HS-5 (cell line): ENCODE data around the gene TBC1D22A.
"Not testable (repeated sequence)": the region's sequence is repeated elsewhere in the genome, so short reads cannot be mapped to it uniquely, and the experiment has no call there.

Experiments used
- DNase-seq: peaks from one replicate; pipeline ENCODE4 v3.0.0-alpha.2; 2012; ENCODE audit warnings: low read depth

The TBC1D22A gene

DNA sequence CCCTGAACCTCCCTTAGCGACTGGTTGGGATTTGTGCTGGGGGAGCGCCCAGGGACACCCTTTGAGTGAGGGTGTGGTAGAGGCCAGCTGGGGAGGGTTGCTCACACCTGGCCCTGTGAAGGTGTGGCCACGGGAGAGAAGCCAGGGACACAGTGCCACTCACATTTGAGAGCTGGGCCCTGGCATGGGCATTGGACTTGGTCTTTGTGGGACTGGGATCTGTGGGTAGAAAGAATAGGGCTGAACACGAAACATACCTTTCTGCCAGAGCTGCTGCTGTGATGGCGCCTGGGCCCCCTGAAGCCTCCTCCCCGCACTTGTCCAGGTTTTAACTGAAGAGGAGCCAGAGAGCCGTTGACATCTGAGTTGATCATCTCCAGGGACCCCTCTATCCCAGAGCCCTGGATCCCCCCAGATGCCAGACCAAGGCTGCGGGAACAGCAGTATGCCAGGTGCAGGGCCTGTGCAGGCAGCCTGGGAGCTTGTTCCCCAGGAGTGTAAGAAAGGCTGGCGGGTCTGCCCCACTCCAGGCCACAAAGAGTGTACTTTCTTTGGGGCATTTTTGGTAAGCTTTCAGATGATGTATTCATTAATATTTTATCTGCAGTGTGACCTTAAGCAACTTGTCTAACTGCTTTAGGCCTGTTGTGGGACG, 284.1 kb downstream of the TBC1D22A start:
- DNase-seq = no peak

DNA sequence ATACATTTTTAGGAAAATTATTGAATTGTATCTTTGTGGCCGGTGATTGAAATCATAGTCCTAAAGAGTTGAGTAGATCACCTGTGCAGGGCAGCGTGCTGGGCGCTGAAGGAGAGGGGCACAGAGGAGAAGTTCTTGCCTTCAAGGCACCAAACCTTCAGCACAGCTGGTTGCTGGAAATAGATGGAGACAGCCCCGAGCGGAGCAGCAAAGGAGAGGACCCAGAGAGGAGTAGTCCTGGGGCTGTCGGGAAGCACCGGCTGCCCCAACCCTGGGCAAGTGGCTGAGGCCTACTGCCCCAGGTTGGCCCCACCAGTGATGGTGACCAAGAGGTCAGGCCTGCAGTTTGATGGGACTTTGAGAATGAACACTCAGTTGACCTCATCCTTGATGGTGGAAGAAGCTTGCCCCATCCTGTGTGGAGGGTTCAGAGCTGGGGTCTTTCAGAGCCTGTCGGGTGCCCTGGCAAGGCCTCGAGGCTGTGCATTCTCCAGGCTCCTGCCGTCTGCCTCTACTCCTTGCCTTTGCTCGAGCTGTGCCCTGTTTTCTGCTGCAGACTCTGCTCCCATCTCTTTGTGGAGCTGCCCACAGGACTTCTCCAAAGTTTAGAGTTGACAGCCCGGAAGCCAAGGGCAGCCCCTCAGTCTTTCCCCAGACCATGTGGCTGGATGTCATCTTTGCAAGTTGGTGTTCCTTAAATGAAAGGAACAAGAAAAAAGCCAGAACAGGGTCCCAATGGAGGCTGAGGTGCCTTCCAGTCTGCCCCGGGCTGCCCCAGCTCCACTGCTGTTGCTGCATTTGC, 285.1 kb downstream of the TBC1D22A start:
- no peak for DNase-seq

DNA sequence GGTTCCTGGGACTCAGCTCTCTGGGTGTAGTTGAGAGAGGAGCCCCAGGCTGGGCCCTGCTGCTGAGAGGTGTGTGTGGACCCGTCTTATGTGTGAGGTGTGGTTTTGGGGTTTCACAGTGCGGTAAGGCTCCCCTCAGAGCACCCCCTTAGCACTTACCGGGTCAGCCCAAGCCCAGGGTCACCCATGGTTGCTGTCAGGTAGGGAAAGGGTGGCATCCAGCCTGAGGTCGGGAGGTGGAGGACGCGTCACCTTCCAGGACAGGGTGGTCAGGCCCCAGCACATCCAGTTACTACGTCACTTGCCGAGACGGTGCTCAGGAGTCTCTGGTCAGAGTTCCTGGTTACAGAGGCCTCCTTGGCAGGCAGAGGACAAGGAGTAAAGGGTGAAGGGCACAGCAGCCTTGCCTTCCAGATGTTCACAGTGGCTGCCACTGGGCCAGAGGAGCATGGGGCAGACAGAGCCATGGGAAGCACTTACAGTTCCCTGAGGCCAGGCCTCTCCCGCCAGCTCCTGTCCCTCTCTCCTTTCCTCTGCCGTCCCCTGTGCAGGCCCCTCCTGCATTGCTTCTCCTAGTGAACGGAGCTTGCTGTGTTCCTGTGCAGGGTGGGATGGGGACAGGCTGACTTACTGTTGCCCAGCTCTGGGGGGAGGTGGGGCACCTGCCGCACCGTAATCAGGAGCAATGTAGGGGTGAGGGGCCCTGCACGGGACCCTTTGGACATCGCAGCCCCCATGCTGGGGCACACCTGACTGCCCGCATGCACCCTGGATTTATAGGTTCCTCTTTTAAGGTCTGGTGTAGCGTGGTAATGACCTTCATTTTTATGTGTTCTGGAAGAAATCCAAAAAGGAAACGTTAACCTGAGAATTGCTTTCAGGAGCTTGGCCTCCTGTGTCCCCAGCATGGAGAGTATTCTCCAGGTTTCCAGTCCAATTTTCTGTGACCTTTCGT, 285.9 kb downstream of the TBC1D22A start:
- DNase-seq = no peak

DNA sequence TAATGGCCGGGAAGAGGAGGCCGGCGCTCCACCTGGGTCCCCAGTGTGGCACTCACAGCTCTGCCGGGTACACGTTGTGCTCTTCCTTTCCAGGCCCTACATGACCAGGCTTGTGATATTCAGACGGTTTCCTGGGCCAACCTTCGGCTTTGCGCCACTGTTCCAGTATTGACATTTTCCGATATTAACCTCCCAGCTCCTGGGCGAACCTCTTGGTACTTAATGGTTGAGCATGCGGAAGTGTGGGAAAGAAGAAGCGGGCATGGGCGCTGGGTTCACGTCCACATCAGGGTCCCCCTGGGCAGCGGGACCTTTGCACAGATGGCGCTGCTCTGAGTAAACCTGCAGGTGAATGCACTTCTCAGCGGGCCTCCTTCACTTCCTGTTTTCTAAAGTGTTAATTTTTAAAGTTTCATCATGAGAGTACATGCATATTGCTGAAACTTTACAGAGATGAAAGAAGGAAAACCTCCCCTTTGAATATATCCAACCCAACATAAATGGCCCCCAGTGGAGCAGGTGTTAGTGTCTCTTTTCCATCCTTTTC, 286.7 kb downstream of the TBC1D22A start:
- no peak for DNase-seq

DNA sequence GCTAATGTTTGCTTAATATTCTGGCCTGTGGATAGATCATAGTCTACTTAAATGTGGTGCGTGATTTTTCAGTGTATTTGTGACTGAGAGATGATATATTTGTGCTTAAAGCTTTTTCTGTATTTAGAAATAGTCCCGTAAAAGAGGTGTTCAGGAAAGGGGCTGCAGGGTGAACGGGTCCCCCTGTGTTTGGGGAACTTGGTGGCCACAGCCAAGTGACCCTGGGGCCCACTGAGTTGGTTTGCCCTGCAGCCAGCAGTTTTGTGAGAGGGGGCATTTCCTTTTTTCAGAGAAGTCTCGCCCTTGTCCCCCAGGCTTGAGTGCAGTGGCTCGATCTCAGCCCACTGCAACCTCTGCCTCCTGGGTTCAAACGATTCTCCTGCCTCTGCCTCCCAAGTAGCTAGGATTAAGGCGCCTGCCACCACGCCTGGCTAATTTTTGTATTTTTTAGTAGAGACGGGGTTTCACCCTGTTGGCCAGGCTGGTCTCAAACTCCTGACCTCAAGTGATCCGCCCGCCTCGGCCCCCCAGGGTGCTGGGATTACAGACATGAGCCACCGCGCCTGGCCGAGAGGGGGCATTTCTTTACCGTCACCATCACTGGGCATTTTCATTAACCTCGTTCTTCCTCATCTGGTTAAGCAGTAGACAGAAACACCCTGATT, 287.4 kb downstream of the TBC1D22A start:
- not testable (repeated sequence) for DNase-seq

DNA sequence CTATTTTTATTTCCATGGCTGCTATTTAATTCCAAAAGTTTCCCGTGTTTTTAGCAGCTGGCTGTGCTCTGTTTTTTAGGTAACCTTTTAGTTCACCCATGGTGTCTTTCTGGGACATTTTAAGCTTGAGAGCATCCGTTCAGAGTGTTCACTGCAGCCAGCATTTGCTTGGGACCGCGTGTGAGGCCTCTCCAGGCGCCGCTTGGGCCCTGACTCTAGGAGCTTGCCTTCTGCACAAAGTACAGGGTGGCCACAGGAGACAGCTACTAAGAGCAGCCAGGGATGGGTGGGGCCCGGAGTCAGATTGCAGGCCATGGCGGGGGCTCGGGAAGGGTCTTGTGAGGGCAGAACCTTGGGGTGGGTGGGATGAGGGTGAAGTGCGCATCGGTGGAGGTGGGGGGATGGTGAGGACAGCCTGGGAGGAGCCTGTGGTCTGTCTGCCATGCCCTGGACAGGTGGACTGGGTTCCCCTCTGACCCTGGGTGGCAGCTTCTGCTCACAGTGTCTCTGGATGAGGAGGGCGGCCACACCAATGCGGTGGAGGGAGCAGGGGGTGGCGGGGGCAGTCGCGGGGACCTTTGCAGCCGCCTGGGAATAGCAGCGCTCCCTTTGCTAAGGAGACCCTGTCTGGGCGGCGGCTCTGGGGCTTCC, 288.1 kb downstream of the TBC1D22A start:
- no peak for DNase-seq

DNA sequence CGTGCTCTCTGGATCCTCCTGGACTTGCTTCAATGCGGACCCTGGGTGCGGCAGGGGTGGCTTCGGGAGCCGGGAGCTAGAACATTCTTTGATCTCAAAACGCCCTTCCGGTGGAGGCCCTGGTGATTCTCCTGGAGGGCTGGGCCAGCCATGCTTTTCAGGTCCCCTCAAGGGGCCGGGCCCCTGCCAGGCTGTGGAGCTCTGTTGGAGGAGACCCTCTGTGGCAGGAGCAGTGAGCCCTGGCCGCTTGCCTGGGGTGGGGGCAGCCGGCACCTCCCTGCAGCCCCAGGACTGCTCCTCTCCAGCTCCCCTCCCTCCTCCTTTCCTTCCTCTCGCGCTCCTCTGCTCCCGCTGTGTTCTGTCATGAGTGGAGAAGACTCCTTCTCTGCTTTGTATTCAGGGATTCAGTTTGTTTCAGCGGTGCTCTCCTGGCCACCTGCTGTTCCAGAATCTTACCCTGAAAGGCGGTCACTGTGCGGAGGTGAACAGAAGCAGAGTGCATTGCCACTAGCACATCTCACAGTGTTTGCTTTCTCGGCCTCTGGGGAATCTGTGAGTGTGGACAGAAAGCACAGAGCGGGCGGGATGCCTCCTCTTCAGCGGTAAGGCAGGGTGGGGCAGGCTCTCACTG, 289.1 kb downstream of the TBC1D22A start:
- DNase-seq = no peak

DNA sequence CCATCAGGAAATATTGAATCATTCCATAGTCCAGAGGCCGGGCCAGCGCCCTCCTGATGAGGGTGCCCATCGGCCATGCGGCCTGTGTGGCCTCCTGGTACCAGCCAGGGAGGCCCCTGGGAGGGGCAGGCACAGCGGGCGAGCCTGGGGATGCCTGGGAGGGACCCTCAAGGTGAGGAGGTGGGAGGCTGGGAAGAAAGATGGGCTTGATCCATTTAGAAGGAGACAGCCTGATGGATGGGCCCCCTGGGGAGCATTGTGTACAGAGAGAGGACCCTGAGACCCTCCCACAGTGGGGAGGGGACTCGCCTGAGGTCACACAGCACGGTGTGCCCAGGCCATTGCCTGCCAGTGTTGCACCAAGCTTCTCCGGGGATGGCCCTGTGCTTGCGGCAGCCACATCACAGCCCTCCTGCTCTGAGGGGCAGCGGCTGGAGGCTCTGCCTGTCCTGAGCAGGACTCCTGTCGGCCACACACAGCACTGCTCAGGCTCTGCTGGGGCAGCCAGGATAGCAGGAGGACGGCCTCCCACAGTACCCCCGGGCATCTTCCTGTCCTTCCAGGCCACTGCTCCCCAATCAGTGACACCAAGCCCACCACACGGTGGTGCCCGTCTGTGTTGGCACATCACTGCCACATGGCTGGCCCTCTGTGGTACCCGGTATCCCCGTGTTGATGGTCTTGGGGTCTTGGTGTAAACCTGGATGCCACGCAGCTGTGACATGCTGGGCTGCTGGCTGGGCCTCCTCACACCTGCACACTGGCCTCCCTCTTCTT, 290.0 kb downstream of the TBC1D22A start:
- no peak for DNase-seq

DNA sequence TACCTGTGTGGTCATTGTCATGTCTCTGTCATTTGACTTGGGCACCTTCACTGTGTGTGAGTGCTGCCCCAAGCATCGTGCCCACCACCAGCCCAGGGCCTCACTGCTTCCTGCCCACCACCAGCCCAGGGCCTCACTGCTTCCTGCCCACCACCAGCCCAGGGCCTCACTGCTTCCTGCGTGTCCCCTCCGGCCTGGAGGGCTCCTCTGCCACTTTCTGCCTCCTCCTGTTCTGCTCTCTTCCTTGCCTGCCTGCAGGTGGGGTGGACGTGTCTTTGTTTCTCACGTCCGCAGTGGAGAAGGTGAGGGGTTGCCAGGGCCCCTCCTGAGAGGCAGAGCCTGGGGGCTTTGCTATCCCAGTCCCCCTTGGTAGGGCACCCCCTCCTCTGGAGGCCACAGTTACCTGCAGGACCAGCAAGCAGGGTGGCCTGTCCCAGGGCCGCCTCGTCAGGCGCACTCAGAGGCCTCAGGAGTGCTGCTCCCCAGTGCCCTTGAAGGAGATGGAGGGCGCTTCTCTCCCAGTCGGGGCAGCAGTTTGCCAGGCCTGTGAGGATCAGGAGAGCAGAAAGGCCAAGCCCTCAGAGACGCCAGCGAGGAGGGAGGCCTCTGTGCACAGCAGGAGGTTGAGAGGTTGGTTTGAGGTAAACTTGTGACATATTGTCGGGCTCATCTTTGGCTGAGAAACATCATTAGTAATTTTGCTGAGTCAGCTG, 290.7 kb downstream of the TBC1D22A start:
- no peak for DNase-seq

DNA sequence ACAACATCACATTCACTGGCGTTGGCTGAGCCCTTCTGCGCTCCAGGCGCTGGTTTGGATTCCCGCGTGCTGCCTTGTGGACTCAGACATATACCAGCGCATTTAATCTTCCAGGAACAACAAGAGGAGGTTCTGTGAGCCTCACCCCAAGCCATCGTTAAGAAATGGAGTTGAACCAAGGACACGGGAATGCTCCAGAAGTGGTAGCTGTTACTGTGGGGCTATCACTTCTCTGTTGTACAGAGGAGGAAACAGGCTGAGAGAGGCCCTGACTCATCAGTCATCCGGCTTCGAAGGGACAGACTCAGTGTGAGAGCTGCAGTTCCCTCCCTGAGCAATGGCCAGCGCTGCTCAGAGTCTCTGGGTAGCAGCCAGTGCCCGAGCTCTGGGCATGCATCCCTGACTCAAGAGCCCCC, 291.3 kb downstream of the TBC1D22A start:
- no peak for DNase-seq

DNA sequence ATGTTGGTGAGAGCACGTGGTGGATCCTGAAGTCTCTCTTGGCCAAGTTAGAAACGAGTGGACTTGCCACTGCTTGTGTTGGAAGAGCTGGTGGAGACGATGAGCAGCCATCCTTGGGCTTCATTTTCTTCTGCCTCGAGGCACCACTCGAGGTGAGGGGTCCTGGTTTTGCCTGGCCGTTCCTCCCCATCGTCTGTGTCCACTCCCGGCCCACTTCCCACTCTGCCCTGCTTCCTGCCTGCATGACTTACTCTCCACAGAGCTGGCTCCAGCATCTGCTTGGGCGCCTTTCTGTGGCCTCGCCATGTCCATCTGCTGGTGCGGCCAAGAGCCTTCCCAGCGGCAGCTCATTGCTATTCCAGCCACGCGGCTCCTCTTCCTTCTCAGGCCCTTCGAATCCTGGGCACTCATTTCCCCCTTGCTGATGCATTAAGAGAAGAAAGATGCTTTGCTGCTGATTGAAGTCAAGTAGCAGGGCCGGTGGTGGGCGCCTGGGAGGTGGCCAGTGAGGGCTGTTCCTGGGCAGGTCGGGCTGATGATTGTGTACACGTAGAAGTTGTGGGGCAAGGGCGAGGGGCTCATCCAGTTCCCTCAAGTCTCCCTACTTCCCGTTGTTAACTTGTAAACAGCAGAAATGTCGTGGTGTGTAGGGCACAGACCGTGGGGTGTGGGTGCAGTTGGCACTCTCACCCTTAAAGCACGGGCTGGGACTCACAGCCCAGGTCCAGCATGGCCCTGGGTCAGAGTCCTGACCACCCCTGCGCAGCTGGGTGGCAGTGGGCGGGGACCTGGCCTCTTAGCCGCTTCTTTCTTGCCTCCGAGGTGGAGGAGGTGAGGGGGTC, 292.0 kb downstream of the TBC1D22A start:
- DNase-seq = no peak

DNA sequence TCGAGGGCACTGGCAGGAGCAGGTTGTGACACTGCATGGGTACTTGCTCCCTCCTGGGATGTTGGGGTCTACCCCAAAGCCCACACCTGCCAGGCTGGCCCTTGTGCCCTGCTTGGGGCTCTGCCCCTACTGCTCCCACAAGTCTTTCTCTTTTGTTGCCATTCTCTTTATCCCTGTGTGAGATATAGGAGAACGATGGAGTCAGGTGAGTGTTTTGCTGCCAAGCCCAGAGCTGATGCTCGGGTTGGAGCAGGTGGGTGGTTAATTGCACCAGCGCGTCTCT, 292.6 kb downstream of the TBC1D22A start:
- no peak for DNase-seq

DNA sequence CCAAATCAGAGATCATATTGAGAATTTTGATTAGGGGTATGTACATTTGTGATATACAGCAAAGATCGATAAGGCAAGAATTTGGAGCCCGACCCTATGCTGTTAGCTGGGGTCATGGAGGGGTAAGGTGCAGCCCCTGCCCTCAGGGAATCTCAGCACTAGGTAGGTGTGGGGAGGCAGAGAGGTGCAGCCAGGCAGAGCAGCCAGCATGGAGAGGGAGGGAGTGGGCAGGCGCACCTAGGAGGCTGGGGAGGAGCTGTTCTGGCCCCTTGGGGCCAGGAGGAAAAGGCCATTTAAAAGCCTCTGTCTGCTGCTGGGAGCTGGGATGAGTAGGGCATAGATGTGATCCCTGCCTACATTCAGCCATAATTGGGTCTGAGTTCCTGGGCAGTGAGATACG, 293.0 kb downstream of the TBC1D22A start:
- no peak for DNase-seq

DNA sequence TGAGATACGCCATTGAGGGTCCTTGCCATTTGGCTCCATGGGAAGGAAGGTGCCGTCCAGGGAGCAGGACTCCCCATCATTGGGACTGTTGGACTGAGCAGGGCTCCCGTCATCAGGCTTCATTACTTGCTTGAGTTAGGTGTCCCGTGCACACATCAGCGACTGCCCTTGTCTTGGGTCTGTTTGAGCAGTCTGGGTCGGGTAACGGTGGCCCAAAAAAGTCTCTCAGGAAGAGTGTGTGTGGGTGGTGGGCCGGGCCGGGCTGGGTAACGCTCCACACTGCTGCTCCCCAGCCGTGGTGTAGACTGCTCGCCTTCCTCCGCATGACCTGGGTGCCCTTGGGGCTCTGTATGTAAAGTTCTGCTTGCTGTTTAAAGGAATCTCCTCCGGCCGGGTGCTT, 293.5 kb downstream of the TBC1D22A start:
- no peak for DNase-seq

DNA sequence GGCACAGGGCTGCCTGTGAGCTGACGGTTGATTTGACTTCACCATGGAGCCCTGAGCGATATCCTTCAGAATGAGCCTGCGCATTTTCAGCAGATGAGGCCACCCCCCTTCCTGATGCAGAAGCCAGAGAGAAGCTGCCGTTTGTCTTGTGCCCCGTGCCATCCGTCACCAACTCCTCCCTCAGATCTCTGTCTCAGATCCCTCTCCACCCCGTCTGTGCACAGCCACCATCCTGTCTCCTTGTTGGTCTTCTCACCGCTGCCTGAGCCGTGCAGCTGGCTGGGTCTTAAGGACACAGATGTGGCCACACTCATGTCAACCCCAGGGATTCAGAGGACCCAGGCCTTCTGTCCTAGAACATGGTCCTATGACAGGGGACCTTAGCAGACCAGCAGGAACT, 293.9 kb downstream of the TBC1D22A start:
- no peak for DNase-seq

DNA sequence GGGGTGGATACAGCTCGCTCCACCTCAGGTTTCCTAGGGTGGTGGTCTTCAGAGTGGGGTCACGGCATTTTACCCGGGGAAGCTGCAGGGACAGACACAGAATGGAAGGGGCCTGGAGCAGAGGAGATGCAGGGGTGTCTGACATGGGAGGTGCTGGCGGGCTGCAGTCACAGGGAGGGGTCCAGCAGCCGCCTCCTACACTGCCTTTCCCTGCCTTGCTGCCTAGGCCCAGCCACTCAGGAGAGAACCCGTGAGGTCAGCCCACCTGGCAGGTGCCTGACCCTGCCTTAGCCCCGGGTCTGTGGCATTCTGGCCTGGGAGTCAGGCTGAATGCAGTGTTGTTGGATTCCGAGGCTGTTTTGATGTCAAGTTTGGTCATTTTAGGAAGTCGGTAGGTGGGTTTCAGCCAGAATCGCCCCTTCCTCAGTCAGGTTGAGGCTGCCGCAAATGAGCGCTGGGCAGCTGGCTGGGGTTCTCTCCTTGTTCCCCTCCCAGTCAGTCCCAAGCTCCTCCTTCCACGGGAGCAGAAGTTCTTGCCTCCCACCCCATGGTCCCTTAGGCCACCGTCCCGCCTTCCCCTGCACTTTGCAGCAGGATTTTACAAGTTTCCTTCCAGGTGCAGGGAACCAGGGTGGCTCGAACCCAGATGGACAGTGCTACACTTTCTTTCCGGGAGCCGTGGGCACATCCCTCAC, 294.5 kb downstream of the TBC1D22A start:
- no peak for DNase-seq

DNA sequence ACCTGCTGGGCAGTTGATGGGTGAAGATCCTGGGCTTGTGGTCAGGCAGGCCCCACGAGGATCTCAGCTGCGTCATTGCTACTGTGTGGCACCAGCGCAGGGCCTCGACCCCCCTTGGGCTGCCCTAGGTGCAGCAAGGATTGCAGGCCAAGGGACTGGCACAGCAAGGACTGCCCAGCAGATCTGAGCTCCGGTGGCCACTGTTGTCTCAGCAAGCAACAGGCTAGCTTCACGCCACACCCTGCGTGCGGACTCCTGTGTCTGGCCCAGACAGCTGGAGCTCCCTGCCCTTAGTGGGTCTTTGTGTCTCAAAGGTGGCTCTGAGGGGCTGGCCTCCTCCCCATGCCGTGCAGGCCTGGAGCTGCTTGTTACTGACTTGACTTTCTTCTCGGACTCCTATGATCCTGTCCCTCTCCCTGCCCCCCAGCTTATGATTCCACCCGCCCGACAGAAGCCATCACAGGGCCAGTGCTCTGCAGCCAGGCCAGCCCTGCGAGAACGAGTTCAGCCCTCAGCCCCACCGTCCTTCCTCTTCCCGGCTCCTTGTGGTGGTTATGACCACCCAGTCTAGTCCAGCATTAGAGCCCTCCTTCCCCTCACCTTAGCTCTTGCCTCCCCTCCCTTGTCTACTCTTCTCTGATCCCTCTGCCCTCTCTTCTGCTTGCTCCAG, 295.6 kb downstream of the TBC1D22A start:
- no peak for DNase-seq
